DND-41 (cell line): ENCODE results near the gene AMDHD1.

ENCODE experiments used
- EZH2 ChIP-seq: IDR thresholded peaks from 3 replicates; pipeline ENCODE4 v1.6.1; 2012; ENCODE audit warnings: borderline replicate concordance, low read depth, mild to moderate bottlenecking, moderate library complexity, low read length, inconsistent platforms; ENCODE audit not compliant: severe bottlenecking
- TF ChIP-seq, protein P1 (sequence below): IDR thresholded peaks from 2 replicates; pipeline ENCODE4 v1.5.1; 2012; ENCODE audit warnings: borderline replicate concordance, low read length, moderate library complexity, mild to moderate bottlenecking; ENCODE audit not compliant: poor library complexity, severe bottlenecking; ENCODE audit errors: extremely low read depth

DNA sequence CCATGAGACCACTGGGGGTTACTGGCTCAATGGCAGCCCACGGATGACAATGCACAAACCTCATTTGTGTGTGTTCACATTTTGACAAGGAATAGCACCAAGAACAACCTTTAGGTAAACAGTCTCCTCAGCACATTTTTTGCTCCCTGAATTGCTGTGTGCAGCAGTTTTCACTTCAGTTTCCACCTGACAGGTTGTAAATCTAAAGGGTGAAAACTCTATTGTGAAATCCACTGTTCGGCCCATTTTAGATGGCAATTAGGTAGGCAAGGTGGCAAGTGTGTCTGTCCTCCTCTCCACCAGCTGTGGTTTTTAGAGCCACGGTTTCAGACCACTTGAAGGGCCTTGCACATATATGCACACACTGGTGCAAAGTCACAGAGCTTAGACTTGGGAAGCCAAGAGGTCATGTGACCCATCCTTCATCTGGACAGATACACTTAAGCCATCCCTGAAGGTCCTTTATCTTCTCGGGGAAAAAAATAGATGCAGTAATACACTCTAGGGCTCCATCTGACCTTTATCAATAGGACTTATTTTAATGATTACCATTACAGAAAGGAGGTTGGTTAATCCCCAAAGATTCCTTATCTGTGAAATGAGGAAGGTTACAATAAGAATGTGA is 29.8 kb downstream of the AMDHD1 start:
- TF ChIP-seq EZH2: no peak
- TF ChIP-seq, protein P1, sequence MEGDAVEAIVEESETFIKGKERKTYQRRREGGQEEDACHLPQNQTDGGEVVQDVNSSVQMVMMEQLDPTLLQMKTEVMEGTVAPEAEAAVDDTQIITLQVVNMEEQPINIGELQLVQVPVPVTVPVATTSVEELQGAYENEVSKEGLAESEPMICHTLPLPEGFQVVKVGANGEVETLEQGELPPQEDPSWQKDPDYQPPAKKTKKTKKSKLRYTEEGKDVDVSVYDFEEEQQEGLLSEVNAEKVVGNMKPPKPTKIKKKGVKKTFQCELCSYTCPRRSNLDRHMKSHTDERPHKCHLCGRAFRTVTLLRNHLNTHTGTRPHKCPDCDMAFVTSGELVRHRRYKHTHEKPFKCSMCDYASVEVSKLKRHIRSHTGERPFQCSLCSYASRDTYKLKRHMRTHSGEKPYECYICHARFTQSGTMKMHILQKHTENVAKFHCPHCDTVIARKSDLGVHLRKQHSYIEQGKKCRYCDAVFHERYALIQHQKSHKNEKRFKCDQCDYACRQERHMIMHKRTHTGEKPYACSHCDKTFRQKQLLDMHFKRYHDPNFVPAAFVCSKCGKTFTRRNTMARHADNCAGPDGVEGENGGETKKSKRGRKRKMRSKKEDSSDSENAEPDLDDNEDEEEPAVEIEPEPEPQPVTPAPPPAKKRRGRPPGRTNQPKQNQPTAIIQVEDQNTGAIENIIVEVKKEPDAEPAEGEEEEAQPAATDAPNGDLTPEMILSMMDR: no peak
